CD4-positive, alpha-beta T cell (primary cell): ENCODE measurements around the gene SLC28A1. TPM values are rescaled to one million over a fixed set of nuclear protein-coding genes. Genes with fewer than 3 reads are reported as not detected.

Source experiments
- ATAC-seq: fragments of 200-7000 bp; cut with Tn5 transposase; one replicate; pipeline ENCODE4 v1.10.0; 2022; ENCODE audit warnings: mild to moderate bottlenecking; ENCODE audit not compliant: poor library complexity
- CTCF ChIA-PET: fragments of 350-600 bp; sonication (Branson Sonifier 250); formaldehyde crosslinking; loops from one replicate; lab custom pipeline; 2021; ENCODE audit warnings: antibody characterized with exemption, inconsistent platforms; lab: Charles Lee
- POLR2A ChIA-PET: fragments of 350-600 bp; sonication (Branson Sonifier 250); formaldehyde crosslinking; loops from one replicate; lab custom pipeline; 2021; ENCODE audit warnings: antibody characterized with exemption, inconsistent platforms; lab: Charles Lee
- DNase-seq, 14 experiments: peaks; one replicate each; pipeline ENCODE4 v3.0.0-alpha.2; 2013 to 2020; ENCODE audit warnings: mixed read lengths in 2 of 14
- H3K27ac ChIP-seq, 2 donors: one replicate each; pipeline versions ENCODE4 v1.5.1 to v1.7.0; 2013; ENCODE audit warnings: low read length in 2 of 2, low read depth in 1 of 2, mild to moderate bottlenecking in 1 of 2
- H3K27me3 ChIP-seq, 2 experiments: 1 replicate in 1 of 2; 2 replicates in 1 of 2; pipeline versions ENCODE4 v1.6.1 to v1.7.0; 2013; ENCODE audit warnings: low read length in 2 of 2, control low read depth in 1 of 2, mild to moderate bottlenecking in 1 of 2, moderate library complexity in 1 of 2; ENCODE audit not compliant: insufficient read depth in 2 of 2, control insufficient read depth in 1 of 2
- H3K36me3 ChIP-seq: one replicate; pipeline ENCODE4 v1.6.1; 2013; ENCODE audit warnings: low read length, control low read depth; ENCODE audit not compliant: insufficient read depth
- H3K4me1 ChIP-seq: one replicate; pipeline ENCODE4 v1.6.1; 2013; ENCODE audit warnings: low read length, control low read depth; ENCODE audit not compliant: insufficient read depth
- H3K4me3 ChIP-seq: one replicate; pipeline ENCODE4 v1.5.1; 2013; ENCODE audit warnings: mild to moderate bottlenecking, low read length, moderate library complexity
- H3K9me3 ChIP-seq, 2 experiments: 1 replicate in 1 of 2; 2 replicates in 1 of 2; pipeline versions ENCODE4 v1.6.1 to v1.7.0; 2013; ENCODE audit warnings: low read length in 2 of 2, mild to moderate bottlenecking in 2 of 2, control low read depth in 1 of 2, moderate library complexity in 1 of 2; ENCODE audit not compliant: control insufficient read depth in 1 of 2, insufficient read depth in 1 of 2
- H3K27ac Mint-ChIP-seq: one replicate; pipeline ENCODE4 v1.8.0; 2020; ENCODE audit warnings: mixed read lengths
- H3K27me3 Mint-ChIP-seq: one replicate; pipeline ENCODE4 v1.8.0; 2021; ENCODE audit warnings: mixed read lengths
- H3K36me3 Mint-ChIP-seq: one replicate; pipeline ENCODE4 v1.8.0; 2021; ENCODE audit warnings: low read depth, mixed read lengths
- H3K4me1 Mint-ChIP-seq: one replicate; pipeline ENCODE4 v1.8.0; 2021; ENCODE audit warnings: low read depth, mixed read lengths
- H3K4me3 Mint-ChIP-seq: one replicate; pipeline ENCODE4 v1.8.0; 2020; ENCODE audit warnings: mild to moderate bottlenecking, mixed read lengths
- H3K9me3 Mint-ChIP-seq: one replicate; pipeline ENCODE4 v1.8.0; 2020; ENCODE audit warnings: mixed read lengths
- CTCF ChIP-seq: fragments of 200-600 bp; IDR thresholded peaks from one replicate; pipeline ENCODE4 v1.8.0; 2022; ENCODE audit warnings: antibody characterized with exemption, mild to moderate bottlenecking
- intact Hi-C, 2 experiments: fragments of 100-400 bp; cut with DNase I in 1 of 2; cut with micrococcal nuclease in 1 of 2; formaldehyde crosslinking; loops; one replicate each; pipeline versions ENCODE4 v1.15.1 to v1.9.0; 2023 to 2025; cut with DNase I, micrococcal nuclease
- total RNA-seq, 174 experiments: library from RNA in 2 of 174; stranded (reverse) in 2 of 174; gene quantifications; one replicate each; pipeline ENCODE4 v1.2.3 and lab custom pipeline; 2021 to 2026

Gene SLC28A1
- total RNA-seq, 2 experiments from 2014 or later: not detected

GRCh38 chr15:84915606-84915958 lies 31.1 kb downstream of the SLC28A1 start:
- Histone ChIP-seq H3K27ac (no peak overlapping the region), H3K36me3 (no peaks in the 10 kb centered on the region), H3K27me3 (peaks cover 2 to 5% of the 10 kb centered on the region in 2 experiments), H3K9me3 (peaks cover 0 to 14% of the 10 kb centered on the region in 2 experiments), H3K4me3 (no peak overlapping the region), H3K4me1 (no peaks in the 10 kb centered on the region)
- DNase-seq: no peak
- Mint-ChIP-seq H3K36me3 (no peaks in the 10 kb centered on the region), H3K4me3 (no peak overlapping the region), H3K27ac (no peak overlapping the region), H3K9me3 (no peaks in the 10 kb centered on the region), H3K27me3 (peaks cover 5% of the 10 kb centered on the region), H3K4me1 (no peaks in the 10 kb centered on the region)
- intact Hi-C loops: no loop called here
- no peak for ATAC-seq
- ChIA-PET POLR2A (no interaction called here), CTCF (no interaction called here)
- no peak for TF ChIP-seq CTCF

GRCh38 chr15:84917452-84917851 lies 33.0 kb downstream of the SLC28A1 start:
- TF ChIP-seq CTCF: no peak
- Mint-ChIP-seq H3K27me3 (peaks cover 5% of the 10 kb centered on the region), H3K27ac (no peak overlapping the region), H3K4me1 (no peaks in the 10 kb centered on the region), H3K36me3 (no peaks in the 10 kb centered on the region), H3K9me3 (no peaks in the 10 kb centered on the region), H3K4me3 (no peak overlapping the region)
- Histone ChIP-seq H3K36me3 (no peaks in the 10 kb centered on the region), H3K27ac (no peak overlapping the region), H3K27me3 (peaks cover 2 to 5% of the 10 kb centered on the region in 2 experiments), H3K4me1 (no peaks in the 10 kb centered on the region), H3K9me3 (peaks cover 0 to 10% of the 10 kb centered on the region in 2 experiments), H3K4me3 (no peak overlapping the region)
- no peak for DNase-seq
- ChIA-PET POLR2A (no interaction called here), CTCF (no interaction called here)
- intact Hi-C loops: no loop called here
- ATAC-seq: no peak

GRCh38 chr15:84919106-84919667 lies 34.7 kb downstream of the SLC28A1 start:
- no peaks in the 10 kb centered on the region for H3K36me3 Mint-ChIP-seq
- DNase-seq (no peak), ATAC-seq (no peak)
- POLR2A ChIA-PET: no interaction called here
- Histone ChIP-seq H3K4me1 (no peaks in the 10 kb centered on the region), H3K4me3 (no peak overlapping the region), H3K27ac (no peak overlapping the region), H3K9me3 (peaks cover 0 to 8% of the 10 kb centered on the region in 2 experiments), H3K36me3 (no peaks in the 10 kb centered on the region), H3K27me3 (peaks cover 2 to 5% of the 10 kb centered on the region in 2 experiments)
- intact Hi-C loops: no loop called here
- H3K27me3 Mint-ChIP-seq: peaks cover 5% of the 10 kb centered on the region
- H3K27ac Mint-ChIP-seq: no peak overlapping the region
- H3K9me3 Mint-ChIP-seq: no peaks in the 10 kb centered on the region
- no peaks in the 10 kb centered on the region for H3K4me1 Mint-ChIP-seq
- CTCF ChIA-PET: no interaction called here
- no peak for TF ChIP-seq CTCF
- H3K4me3 Mint-ChIP-seq: no peak overlapping the region
